ENCODE measurements around the gene NKX1-1.
"Not testable (repeated sequence)": the region's sequence is repeated elsewhere in the genome, so short reads cannot be mapped to it uniquely, and the experiment has no call there.

Gene NKX1-1

DNA sequence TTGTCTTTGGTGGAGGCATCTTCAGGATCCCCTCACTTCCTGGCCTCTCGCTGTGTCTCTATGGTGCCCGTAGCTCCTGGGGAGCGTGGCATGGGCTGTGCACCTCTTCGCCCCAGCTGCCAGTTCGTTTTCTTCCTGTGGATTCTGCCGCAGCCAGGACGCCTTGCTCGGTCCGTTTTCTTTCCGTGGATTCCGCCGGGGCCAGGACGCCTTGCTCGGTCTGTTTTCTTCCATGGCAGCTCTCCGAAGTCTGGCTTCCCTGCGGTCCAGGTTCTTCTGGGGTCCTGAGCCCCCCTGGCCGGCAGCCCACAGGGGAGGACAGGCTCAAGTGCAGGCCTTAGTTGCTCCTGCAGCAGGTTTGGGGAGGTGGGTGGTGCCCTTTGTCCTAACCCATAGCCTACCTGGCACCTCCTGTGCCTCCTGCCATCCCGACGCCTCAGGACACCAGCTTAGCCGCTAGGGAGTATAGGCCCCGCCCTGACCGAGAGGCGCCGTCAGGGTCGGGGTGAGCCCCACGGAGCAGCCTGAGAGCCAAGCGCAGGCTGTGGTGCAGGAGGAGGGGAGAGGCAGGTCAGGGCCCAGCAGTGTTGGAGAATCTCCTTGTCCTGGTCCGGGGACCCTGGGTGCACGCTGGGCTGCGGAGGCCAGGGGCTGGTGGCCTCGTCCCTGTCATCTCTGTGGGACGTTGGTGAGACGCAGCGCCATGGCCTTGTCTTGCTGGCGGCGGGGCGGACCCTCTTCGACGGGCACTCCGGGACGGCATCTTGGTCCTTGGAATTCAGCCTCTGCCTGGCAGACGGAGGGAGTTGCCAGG, 32.1 kb downstream of the NKX1-1 start:
- DNase-seq (ENCODE audit: low read depth in 2 of 2): no peak

DNA sequence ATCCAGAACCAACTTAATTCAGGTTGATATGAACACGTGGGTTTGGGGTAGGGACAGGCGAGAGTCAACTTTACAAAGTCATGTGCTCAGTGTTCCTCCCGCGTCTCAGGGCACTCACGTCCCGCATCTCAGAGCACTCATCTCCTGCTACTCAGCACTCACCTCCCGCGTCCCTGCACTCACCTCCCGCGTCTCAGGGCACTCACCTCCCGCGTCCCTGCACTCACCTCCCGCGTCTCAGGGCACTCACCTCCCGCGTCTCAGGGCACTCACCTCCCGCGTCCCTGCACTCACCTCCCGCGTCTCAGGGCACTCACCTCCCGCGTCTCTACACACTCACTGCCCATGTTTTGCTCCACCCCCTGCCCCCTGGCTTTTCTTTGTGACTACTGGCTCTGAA, 33.7 kb downstream of the NKX1-1 start:
- DNase-seq (ENCODE audit: low read depth in 2 of 2): not testable (repeated sequence)

DNA sequence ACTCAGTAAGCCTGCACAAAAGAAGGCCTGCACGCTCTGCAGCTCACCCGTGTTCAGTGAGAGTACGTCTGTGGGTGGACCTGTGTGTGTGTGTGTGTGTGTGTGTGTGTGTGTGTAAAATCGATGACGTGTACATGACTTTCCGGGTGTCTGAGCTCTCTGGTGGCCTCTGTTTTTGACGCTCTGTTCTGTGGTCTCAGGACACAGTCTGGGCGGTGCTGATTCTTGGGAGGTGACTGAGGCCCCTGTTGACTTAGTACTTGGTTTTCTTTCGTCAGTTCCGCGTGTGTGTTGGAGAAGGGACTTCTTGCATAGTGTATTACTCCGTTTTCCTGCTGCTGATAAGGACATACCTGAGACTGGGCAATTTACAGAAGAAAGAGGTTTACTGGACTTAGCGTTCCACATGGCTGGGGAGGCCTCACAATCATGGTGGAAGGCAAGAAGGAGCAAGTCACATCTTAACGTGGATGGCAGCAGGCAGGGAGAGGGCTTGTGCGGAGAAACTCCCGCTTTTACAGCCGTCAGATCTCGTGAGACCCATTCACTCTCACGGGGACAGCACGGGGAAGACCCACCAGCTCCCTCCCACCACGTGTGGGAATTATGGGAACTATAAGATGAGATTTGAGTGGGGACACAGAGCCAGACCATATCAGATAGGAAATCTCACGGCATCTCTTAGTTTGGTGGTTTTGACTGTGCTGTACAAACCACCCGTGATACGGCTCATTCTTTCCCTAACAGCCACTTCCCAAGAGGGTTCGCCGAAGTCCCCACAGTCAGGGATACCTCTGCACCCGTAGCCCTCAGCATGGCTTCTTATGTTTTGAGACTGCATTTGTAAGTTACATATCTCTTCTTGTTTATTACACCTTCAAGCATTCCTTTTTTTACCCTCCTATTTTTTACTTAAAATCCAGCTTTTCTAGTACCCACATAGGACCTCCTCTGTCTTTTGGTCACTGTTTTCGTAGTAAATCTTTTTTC, 34.8 kb downstream of the NKX1-1 start:
- DNase-seq (ENCODE audit: low read depth in 2 of 2): no peak

DNA sequence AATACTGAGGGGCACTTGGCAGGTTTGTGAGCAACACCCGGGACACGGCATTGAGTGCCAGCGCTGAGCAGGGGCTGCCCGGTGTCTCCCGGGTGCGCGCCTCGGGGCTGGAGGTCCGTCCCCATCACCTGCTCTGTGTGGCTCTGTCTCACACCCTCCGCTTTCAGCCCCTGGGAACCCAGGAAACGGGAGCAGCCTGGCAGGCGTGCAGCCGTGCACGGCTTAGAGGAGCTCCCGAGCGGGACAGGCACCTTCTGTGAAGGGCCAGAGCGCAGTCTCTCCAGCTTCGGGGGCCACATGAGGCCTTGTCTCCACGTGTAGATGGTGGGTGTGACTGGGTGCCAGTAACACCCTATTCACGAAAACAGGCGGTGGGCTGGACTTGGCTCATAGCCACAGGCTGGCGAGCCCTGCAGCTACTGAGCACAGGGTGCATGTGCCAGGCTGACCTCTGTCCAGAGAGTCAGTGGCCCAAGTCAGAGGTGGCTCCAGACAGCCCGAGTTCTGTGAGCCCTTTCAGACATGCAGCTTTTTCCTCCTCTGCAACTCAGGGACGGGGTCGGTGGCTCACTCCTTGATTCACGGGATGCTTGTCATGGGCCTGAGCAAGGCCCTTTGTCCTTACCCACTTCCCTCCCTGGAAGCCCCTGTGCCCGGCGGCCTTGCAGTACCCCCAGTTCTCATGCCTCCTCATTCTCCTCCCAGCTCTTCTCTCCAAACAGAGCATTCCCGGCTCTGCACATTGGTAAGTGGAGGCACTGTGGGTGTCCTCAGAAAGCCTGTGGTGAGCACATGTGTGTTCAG, 35.7 kb downstream of the NKX1-1 start:
- DNase-seq (ENCODE audit: low read depth in 2 of 2): no peak

DNA sequence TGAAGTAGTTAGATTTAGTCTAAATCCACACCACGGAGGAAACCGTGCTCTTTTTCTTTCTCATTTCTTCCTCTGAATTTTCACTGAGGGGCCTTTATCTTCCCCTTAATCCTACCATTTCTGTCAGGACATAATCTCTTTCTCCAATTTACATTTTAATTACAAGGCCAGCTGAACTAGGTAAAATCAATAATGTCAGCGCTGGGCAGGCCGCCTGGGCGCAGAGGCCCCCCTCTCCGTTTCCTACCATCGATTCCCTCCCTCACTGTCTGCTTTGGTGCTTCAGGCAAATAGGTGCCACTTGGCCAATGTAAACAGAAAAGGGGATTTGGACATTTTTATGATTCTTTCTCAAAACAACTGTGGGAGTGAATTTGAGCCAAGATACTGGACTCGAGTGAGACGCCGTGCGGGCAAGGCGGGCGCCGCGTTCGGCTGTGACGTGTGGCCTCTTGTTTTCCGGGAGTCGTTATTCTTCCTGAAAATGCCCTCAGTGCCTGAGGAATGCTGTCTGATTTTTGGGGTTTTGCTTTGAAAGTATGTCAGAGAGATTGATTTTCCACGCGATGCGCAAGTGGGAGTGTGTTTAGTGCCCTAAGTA, 36.7 kb downstream of the NKX1-1 start:
- no peak for DNase-seq (ENCODE audit: low read depth in 2 of 2)

DNA sequence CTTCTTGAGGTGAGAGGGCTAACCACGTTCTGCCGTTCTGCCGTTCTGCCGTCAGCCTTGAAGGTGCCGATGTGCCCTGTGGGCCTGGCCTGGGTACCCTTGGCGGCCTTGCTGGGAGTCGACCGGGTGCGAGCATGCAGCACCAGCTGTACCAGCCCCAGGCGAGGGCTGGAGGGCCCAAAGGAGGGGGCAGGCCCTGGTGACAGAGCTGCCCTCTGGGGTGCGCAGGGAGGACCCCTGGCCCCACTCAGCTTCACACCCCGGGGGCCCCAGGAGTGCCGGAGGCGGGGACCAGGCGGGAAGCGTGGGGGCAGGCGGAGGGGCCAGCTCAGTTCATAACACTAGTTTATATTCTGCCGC, 37.2 kb downstream of the NKX1-1 start:
- DNase-seq (ENCODE audit: low read depth in 2 of 2): no peak

DNA sequence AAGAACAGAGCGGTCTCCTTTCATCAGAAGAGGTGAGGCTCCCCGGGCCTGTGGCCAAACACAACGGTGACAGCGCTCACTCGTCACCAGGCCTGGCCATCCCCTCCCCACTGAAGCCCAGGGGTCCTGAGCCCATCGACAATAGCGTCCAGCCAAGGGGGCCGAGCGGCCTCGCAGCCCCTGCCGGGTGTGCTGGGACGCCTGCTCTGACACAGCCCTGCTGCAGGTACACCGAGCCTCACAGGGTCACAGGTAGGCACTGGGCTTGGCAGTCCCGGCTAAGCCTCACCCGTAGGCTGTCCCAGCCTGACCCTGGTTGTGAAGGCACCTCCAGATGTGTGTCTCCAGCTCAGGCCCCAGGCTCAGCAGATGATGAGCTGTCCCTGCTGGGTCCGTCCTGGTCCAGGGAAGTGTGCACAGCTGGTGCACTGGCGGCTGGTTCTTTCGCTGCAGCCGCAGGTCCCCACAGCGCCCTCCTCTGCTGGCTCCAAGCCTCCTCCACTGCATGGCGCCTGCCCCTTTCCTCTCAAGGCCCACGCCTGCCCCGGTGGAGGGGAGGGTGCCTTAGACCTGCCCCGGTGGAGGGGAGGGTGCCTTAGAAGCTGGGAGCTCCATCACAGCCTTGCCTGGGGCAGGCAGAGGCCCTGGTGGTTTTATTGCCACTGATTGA, 37.7 kb downstream of the NKX1-1 start:
- DNase-seq (ENCODE audit: low read depth in 2 of 2): no peak

DNA sequence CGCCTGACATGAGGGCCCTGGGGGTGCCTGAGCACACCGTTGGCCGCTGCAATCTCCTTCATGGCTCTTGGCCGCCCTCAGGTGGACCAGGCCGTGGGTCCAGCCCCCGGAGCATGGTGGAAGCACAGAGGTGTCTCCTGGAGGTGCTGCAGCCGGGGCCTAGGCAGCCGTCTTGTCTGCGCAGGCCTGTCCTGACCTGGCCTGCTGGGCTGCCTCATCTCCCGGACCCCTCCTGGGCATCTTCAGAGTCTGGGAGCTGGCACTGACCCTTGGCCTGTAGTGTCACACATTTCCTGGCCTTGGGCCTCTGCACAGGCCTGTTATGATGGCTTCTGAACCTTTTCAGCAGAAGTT, 38.3 kb downstream of the NKX1-1 start:
- DNase-seq (ENCODE audit: low read depth in 2 of 2): no peak

DNA sequence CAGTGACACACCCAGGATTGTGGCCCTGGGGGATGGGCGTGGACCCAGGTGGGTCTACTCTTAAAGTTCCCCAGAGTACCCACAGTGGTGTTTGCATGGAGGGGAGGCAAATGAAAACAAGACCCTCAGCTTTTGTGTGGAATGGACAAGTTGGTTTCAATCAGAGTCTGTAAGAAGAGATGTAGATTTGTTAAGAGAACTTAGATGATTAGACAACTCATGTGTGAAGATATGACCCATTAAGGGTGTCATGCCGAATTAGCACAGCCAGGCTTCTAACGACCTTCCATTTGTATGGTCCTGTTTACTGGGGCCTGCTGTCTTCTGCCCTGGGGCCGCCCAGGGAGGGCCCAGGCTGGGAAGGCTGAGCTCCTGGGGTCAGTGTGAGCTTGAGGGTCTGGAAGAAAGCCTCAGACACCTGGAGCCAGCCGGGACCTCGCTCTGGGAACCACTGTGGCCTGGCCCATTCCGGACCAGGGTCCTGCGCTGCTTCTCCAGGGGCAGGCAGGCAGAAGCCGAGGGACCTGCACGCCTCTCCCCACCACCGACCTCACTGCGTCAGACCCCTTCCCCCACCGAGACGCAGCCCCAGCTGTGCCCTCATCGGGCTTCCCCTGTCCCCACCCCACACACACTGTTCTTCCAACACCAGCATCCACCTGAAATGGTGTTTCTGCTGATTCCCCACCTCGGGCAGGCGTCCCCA, 38.9 kb downstream of the NKX1-1 start:
- no peak for DNase-seq (ENCODE audit: low read depth in 2 of 2)

DNA sequence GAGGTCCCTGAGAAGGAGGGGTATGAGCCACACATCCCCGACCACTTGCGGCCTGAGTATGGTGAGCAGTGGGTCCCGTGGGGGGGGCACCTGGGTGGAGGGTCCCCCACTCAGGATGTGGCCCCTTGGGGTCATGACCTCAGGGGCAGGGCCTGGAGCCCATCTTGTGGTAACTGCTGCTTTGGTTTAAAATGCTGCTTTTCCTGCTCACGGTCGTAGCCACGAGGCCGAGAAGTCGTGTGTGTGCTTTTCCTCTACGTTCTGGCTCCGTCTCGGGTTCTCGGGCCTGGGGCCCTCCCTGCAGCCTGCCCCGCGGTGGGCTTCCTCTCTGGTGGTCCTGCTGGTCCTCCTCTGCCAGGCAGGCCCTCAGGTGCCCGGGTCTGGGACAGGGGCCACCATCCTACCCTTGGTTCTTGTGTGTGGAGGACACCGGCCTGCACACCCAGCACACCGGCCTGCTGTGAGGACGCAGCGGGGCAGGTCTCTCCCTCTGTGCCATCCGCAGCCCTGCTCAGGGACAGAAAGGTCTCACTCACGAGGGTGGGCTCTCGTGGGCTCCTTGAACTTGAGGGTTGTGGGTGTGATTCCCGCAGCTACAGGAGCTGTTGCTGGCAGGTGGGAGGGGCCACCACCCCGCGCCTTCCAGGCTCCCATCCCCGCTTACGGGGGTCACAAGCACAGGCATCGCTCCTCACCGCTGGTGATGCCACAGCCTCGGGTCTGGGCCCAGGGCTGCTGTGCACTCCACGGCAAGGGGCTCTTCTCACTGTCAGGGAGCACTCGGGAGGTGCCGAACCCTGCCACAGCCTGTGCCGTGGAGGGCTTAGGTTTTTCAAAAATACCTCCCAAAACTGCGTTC, 39.6 kb downstream of the NKX1-1 start:
- no peak for DNase-seq (ENCODE audit: low read depth in 2 of 2)

DNA sequence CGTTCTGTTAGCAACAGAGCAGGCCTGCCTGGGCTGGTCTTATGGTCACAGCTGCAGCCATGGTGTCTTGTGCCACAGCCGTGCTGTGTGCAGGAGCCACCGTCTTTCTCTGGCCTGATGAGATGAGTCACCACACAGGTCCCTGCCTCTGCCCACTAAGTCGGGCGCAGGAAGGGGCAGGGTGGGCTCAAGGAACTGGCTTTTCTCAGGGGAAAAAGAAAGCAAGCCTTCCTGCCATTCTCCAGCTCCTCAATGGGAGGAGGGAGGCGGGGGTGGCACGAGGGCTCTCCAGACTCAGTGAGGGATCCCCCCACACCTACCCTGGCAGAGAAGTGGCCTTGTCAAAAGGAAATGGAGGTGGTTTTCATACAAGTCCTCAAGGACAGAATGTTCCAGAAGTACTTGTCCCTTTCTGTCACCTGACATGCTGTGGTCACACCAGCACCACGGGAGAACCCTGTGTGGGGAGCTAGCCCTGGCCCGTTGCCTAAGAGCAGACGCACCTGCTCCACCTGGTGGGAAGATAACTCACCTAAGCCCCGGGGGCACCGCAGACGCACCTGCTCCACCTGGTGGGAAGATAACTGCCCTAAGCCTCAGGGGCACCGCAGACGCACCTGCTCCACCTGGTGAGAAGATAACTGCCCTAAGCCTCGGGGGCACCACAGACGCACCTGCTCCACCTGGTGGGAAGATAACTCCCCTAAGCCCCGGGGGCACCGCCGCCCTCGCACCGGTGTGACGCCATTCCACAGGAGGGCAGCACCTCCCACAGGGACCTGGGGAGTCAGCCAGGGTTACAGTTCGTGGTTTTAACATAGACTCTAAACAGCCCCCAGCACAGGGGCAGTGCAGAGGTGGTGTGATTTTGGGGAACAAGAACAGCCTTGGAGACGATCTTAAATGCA, 40.7 kb downstream of the NKX1-1 start:
- no peak for DNase-seq (ENCODE audit: low read depth in 2 of 2)

DNA sequence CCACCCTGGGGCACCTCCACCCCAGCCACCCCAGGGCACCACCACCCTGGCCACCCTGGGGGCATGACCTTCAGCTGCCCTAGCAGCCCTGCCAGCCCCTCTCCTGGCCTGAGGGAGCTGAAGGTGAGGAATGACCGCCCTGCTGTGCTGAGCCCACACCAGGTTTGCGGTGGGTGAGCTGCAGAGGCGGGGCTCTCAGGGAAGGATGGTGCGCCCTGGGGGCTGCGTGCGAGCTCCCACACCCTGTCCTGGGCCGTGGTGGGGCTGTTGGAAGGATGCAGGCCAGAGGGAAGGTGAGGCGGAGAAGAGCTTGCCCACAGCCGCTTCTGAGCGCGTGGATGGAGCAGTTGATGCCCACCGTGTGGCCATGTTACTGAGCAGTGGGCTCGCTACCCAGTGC, 41.5 kb downstream of the NKX1-1 start:
- DNase-seq (ENCODE audit: low read depth in 2 of 2): no peak

DNA sequence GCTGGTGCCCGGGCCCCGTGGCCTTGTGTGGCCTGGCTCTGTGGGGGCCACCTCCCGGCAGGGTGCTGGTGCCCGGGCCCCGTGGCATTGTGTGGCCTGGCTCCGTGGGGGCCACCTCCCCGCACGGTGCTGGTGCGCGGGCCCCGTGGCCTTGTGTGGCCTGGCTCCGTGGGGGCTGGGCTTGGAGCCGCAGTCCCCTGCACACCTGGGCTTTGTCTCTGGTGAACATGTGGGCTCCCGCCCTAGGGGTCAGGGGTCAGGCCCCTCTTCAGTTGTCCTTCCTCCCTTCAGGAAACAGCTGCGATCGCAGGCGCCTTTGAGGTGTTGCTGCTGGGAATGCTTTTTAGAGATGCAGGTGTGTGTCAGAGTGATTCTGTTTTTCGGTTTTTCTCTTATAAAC, 42.0 kb downstream of the NKX1-1 start:
- DNase-seq (ENCODE audit: low read depth in 2 of 2): no peak

DNA sequence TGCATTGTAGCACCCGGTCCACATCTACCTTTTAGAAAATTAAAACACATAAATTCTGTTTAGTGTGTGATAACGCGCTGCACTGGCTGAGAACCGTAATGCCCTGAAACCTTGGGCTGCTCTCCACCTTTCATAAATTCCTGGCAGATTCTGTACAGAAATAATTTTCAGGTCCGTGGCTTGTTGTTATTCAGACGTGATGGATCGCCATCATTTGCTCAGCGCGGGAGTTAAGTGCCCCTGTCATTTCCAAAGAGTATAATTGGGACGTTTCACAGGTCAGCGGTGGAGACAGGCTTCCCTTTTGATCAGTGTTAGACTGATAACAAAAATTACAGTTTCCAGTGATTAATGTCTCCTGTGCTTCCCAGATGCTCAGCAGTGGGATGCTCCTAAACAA, 42.7 kb downstream of the NKX1-1 start:
- no peak for DNase-seq (ENCODE audit: low read depth in 2 of 2)

DNA sequence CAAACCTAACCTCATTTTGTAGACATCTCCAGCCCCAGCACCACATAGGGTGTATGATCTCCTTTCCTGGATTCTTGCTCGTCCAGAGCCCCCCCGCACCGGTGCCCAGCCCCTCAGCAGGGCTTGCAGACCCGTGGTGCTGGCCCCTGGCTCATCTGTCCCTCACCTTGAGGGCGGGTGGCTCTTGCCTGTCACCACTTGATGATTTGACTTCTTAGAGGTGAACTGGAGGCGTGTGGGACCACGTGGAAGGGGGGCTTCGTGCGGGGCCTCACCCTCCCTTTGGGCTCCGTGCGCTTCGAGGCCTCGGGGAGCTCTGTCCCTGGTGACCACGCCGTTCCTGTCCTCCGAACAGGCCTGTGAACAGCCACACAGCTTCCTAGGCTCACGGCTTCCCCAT, 43.7 kb downstream of the NKX1-1 start:
- DNase-seq (ENCODE audit: low read depth in 2 of 2): no peak

DNA sequence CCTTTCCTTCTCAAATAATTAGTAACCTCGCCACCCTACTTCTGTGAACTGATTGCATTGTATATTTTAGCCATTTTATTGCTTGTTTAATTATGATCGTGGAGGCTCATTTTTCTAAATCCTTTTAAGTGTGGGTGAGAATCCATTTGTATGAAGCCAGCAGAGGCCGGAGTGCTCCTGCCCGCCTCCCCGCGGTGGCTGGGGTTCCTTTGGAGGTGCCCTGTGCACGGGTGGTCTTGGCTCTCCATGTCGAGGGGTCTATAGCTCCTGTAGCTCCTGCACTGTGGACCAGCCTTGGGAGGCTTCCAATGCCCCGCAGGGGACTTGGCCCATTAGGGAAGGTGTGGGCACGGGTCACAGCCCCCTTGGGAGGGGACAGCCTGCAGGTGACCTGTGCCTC, 44.2 kb downstream of the NKX1-1 start:
- no peak for DNase-seq (ENCODE audit: low read depth in 2 of 2)

DNA sequence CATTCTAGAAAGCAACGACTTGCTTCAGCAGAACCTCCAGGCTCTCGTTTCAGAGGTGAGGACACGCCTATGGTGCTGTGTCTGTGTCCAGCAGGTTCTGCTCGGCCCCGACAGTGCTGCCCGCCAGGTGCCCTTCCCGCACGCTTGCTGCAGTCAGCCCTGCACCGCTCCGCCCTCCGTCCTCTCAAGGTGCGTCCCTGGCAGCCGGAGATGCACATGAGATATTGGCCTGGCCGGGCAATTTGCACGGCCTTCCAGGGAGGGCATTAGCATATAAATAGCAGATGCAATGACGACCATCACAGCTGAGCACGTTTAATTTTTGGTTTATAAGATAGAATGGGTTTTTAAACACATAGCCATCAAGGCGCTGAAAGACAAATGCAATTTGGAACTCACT, 44.8 kb downstream of the NKX1-1 start:
- DNase-seq (ENCODE audit: low read depth in 2 of 2): no peak

DNA sequence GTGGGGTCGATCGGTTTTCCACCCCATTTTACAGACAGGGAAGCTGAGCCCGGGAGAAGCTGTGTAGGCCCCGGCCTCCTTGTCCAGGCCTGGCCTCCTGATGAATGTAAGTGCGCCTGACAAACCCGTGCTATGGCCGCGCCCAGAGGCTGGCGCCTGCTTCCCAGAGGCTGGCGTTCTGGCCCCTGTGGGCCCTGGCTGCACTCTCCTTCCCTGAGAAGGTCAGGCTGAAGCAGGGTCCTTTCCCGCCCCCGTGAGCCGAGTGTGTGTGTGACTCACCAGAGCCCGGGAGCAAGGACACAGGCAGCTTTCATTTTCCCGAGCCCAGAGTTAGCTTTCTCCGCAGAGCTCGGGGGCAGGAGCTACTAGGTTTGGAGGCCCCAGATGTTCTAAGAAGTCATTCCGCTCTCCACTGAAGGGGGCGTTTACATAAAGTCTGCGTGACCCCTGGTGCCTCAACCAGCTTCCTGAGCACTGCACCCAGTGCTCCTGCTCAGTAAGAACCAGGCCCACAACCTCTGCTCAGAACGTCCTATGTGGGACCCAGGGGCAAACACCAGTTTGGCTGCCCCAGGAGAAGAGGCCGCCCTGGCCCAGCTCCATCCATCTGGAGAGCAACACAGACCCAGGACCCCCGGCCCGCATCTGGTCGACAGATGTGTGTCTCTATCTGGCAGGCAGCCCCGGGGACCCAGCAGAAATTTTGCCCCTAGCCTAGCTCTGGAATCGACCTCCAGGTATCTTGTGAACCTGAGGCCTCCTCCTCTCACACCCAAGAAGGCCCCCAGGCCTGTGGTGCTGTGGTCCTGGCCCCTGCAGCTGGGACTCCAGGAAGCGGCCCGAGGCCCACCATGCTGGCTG, 45.6 kb downstream of the NKX1-1 start:
- no peak for DNase-seq (ENCODE audit: low read depth in 2 of 2)
